ENCODE data around the gene SNRNP48.

SNRNP48 gene

DNA sequence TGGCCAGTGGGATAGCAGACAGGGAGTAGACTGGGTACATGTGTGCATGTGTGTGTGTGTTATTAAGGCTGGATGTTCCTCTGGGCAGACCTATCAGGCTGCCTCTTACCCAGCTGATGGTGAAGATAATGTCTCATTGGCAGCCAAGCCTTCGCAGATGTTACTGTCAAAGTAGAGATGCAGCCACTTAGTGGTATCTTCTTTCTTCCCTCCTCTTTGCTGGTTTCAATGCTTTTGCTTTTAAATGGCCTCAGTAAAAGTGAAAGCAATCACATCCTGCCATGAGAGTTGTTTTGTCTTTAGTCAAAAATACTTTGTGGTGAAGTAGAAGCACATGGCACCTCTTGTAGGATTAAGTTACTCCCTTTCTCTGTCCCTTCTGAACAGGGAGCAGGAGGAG is 57.5 kb downstream of the SNRNP48 start:
- DNase-seq: no peak

DNA sequence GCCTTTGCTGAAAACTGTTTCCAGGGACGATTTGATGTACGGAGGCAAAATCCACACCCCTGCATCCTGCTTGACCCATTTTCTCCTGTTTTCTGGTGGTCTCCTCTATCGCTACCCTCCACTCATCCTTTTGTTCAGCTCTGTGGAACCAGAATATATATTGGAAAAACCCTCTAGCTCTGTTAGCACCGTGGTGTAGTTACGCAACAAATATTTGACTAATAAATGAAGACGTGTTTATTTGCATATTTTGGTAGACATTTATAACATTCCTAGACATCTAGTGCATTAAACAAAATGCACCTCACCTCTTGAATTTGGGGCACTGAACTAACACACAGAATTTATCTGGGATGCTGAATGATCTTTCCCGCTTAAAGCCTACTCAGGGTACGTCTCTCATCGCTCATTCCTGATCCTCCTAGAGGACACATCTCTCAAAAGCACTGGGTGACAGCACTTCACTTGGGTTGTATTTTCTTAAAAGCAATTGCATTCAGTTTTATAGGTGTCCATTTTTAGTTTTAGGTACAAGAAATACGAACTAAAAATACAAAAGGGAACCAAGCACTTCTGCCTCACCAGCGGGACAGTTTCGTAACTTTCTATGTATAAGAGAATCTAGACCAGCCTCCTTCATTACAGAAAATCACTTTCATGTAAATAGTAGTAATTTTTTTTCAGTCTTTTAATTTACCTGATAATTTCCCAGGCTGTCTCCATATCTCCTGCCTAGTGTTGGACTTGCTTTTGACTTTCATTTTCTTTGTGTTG is 59.2 kb downstream of the SNRNP48 start:
- peak in 1 of 2 experiments; percentile 12 for DNase-seq

DNA sequence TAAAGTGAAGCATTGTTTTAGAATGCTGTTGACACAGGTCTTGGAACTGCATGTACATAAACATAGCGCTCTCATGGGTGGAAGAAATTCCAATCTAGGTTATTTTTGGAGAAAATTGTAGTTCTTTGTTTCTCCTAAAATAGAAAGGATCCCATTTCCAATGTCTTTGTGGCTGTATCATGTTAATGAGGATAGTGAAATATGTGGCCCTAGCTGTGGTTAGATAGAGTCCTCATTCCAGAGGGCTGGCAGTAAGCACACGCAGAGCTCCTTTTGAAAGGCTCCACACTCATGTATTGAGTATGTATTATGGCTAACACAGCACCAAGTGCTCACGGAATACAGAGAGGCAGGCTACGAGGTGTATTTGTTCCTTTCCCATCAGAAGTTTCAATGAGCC is 60.9 kb downstream of the SNRNP48 start:
- DNase-seq: no peak

DNA sequence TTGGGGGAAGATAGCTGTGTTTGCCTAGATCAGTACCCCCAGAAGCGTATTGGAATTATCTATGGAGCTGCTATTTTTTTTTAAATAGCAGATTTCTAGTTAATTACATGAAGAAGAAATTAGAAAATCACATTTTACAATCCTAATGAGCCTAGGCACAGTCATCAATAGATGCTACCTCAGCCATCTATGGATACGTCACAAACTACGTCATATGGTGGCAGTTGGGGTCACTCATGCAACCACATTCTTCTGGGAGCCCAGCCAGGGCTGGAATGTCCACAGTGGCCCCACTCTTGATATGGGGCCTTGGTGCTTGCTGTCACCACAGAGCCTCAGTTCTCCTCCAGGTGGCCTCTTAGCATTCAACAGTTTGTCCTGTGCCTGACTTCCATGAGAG is 63.0 kb downstream of the SNRNP48 start:
- no peak for DNase-seq

DNA sequence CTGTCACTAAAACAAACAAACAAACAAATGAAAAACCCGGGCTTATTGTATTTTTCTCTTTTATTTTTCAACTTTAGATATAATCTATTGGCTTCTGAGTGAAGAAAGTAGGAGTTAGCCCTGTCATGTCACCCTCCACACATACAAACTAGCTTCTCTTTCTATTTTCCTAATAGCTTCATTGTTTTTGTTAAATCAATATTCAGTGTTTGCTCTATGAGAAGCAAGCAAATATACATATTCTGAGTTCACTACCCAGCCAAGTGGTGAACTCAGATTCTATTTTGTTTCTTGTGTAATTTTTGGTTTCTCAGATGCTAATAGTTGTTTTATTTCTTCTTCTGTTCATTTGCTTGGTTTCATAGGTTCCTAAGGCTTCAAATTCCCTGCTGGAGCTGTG is 66.4 kb downstream of the SNRNP48 start:
- no peak for DNase-seq

DNA sequence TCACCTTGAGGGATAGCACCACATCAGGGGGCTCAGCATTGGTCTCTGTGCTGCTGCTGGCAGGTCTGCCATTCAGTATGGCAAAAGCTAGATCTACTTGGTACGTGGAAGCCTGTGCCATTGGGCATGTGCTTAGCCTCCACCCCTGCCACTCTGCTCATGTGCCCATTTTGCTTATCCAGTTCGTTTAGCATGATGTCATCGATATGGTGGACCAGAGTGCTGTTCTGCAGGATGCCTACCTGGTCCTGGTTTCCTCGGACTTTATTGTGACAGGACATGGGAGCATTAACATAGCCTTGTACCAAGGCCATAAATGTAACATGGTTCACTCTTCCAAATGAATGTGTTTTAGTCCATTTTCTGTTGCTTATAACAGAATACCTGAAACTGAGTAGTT is 68.5 kb downstream of the SNRNP48 start:
- no peak for DNase-seq

DNA sequence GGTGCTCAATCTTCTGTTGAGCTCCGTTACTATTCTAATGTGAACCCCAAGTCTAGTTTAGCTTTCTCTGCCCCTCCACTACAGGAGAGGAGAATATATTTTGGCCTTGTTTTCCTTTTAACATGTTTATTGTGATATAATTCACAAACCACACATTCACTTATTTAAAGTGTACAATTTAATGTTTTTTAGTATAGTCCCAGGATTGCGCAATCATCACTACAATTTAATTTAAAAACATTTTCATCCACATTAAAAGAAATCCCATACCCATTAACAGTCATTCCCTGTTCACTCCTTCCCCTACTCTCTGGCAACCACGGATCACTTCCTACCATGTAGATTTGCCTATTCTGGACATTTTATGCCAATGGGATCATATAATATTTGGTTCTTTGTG is 71.4 kb downstream of the SNRNP48 start:
- DNase-seq: no peak

Measured in NCI-H526 (cell line).